Measurements from ENCODE around the gene ANKRD23. TPM values are rescaled to one million over a fixed set of nuclear protein-coding genes. Genes with fewer than 3 reads are reported as not detected.

ANKRD23 gene
- total and polyA plus RNA-seq, 2 of the 13 experiments (the other 11 are each of a cell fraction or from before 2014, with no cell fraction given), result 1.5 to 1.6 TPM

- peak; percentile 83; the same call in 1 of the 2 replicates for TF ChIP-seq ZNF501 (CRISPR knock-in tag; IDR thresholded peaks at IDR 0.05)
- TF ChIP-seq HMG20B (CRISPR knock-in tag; conservative IDR thresholded peaks at IDR 0.05), result peak; percentile 89
- TF ChIP-seq ZFP36 (IDR thresholded peaks at IDR 0.05; ENCODE audit: borderline replicate concordance, low read depth, low read length, partially characterized antibody), result peak; percentile 34
- peak; percentile 91 for TF ChIP-seq ZMYM4 (CRISPR knock-in tag; IDR thresholded peaks at IDR 0.05)
- TF ChIP-seq, protein P1, sequence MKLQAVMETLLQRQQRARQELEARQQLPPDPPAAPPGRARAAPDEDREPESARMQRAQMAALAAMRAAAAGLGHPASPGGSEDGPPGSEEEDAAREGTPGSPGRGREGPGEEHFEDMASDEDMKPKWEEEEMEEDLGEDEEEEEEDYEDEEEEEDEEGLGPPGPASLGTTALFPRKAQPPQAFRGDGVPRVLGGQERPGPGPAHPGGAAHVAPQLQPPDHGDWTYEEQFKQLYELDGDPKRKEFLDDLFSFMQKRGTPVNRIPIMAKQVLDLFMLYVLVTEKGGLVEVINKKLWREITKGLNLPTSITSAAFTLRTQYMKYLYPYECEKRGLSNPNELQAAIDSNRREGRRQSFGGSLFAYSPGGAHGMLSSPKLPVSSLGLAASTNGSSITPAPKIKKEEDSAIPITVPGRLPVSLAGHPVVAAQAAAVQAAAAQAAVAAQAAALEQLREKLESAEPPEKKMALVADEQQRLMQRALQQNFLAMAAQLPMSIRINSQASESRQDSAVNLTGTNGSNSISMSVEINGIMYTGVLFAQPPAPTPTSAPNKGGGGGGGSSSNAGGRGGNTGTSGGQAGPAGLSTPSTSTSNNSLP (IDR thresholded peaks at IDR 0.05; ENCODE audit: low read depth, low read length), result peak; percentile 75
- peak; percentile 66; the same call in 1 of the 2 replicates for TF ChIP-seq ZNF652 (CRISPR knock-in tag; IDR thresholded peaks at IDR 0.05; ENCODE audit: borderline replicate concordance, low read depth)
- peak; percentile 70 for TF ChIP-seq SMAD1 (CRISPR knock-in tag; IDR thresholded peaks at IDR 0.05; ENCODE audit: borderline replicate concordance, low read depth)
- peak; percentile 95 for TF ChIP-seq ZNF276 (CRISPR knock-in tag; IDR thresholded peaks at IDR 0.05; ENCODE audit: low read depth)
- peak; percentile 85 for TF ChIP-seq AHDC1 (CRISPR knock-in tag; IDR thresholded peaks at IDR 0.05; ENCODE audit: borderline replicate concordance)
- TF ChIP-seq ARNT (IDR thresholded peaks at IDR 0.05), result no peak
- TF ChIP-seq ZFAT (CRISPR knock-in tag; conservative IDR thresholded peaks at IDR 0.05), result no peak
- TF ChIP-seq ZNF773 (CRISPR knock-in tag; IDR thresholded peaks at IDR 0.05; ENCODE audit: borderline replicate concordance), result no peak
- TF ChIP-seq AKAP8 (CRISPR knock-in tag; IDR thresholded peaks at IDR 0.05), result peak; percentile 89
- TF ChIP-seq, protein P2, sequence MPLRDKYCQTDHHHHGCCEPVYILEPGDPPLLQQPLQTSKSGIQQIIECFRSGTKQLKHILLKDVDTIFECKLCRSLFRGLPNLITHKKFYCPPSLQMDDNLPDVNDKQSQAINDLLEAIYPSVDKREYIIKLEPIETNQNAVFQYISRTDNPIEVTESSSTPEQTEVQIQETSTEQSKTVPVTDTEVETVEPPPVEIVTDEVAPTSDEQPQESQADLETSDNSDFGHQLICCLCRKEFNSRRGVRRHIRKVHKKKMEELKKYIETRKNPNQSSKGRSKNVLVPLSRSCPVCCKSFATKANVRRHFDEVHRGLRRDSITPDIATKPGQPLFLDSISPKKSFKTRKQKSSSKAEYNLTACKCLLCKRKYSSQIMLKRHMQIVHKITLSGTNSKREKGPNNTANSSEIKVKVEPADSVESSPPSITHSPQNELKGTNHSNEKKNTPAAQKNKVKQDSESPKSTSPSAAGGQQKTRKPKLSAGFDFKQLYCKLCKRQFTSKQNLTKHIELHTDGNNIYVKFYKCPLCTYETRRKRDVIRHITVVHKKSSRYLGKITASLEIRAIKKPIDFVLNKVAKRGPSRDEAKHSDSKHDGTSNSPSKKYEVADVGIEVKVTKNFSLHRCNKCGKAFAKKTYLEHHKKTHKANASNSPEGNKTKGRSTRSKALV (CRISPR knock-in tag; IDR thresholded peaks at IDR 0.05), result peak; percentile 95
- no peak; the same call in 1 of the 2 replicates for TF ChIP-seq ZNF383 (CRISPR knock-in tag; IDR thresholded peaks at IDR 0.05; ENCODE audit: borderline replicate concordance)
- no peak for TF ChIP-seq HNRNPK (IDR thresholded peaks at IDR 0.05; ENCODE audit: low read depth, low read length, poor library complexity, severe bottlenecking)
Measured at GRCh38 chr2:96819128-96819875, 24.5 kb downstream of the ANKRD23 start (continued).

Measured in HepG2 (cell line).